ENCODE results near the gene PLIN3. TPM values are rescaled to one million over a fixed set of nuclear protein-coding genes. Genes with fewer than 3 reads are reported as not detected.

The PLIN3 gene
- total RNA-seq, 1 experiment from 2014 or later: 207 TPM

DNA sequence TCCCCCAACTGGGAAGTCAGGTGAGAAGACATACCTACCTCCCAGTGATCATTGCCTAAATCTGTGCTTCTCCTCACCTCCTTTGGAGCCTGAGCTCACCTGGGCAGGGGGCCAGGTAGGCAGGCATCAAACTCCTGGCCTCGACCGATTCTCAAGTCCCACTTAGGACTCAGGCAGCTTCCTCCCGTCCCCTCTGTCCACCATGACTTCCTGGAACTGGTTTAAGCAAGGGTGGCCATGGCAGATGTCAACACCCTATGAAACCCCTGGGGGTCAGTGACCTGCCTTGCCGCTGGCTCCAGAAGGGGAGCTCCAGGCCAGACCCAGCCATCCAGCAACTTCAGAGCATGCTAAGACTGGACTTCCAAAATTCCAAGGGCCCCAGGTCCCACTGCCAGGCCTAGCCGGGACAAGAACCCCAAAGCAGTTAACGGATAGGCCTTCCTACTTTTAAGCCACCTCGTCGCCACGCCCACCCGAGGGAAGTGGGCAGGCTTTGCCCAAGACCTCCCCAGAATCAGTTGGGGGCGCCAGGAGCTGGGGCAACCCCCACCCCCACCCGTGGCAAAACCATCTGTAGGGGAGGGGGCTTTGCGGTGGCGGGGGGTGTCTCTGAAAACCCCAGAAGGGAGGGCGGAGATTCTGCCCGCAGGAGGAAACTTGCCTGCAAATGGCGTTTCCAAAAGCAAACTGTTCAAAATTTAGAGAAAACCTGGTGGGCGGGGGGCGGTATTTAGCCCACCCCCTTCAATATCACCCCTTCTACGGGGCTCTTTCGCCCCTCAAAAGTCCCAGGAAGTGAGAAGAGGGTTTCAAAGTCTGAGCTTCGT lies 657 bp downstream of the PLIN3 start (continued):
- TF ChIP-seq CBX3 (IDR thresholded peaks at IDR 0.05; ENCODE audit: low read depth) (no peak), FOSL1 (IDR thresholded peaks at IDR 0.05; ENCODE audit: low read depth) (no peak), CEBPB (IDR thresholded peaks at IDR 0.05; ENCODE audit: low read depth) (no peak), ZNF274 (IDR thresholded peaks at IDR 0.05; ENCODE audit: low read depth, low read length) (no peak), EGR1 (IDR thresholded peaks at IDR 0.05; ENCODE audit: low read depth) (no peak)

DNA sequence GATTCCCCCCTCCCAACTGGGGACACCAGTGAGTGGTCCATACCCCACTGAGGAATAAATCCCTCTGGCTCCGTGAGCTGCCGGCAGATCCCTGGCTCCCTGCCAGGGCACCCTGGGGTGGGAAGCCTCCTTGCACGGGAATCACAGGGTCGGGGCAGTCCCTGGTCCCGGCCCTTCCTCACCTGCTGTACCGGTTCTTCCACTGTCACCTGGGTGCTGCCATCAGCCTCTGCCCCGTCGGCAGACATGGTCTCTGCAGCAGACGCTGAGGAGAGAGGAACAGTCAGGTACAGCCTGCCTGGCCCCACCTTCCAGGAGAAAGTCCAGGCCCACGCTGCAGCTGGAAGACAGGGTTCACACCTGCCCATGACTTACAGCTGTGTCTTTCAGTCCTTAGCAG lies 6.3 kb downstream of the PLIN3 start:
- Histone ChIP-seq H3K27ac (ENCODE audit: low read depth, low read length) (peak overlapping the region; percentile 36), H3K4me2 (ENCODE audit: low read length) (peak overlapping the region; percentile 35), H4K20me1 (ENCODE audit: insufficient read depth) (no peaks in the 10 kb centered on the region; the same call in 1 of the 2 replicates), H3K36me3 (ENCODE audit: control insufficient read depth in 1 of 2, insufficient read depth in 2 of 2, low read length in 2 of 2) (peaks cover 20 to 35% of the 10 kb centered on the region in 2 experiments), H2AFZ (ENCODE audit: low read depth, low read length, poor library complexity, severe bottlenecking) (no peak overlapping the region), H3K9me3 (ENCODE audit: control insufficient read depth in 1 of 2, insufficient read depth in 1 of 2, low read depth in 1 of 2, low read length in 2 of 2) (no peaks in the 10 kb centered on the region), H3K4me3 (replicated peaks in 1 of 2; ENCODE audit: low read depth in 1 of 2, low read length in 2 of 2) (no peak overlapping the region), H3K4me1 (ENCODE audit: control insufficient read depth in 1 of 2, insufficient read depth in 2 of 2, low read length in 2 of 2) (peaks cover 28 to 40% of the 10 kb centered on the region in 2 experiments), H3K27me3 (ENCODE audit: insufficient read depth, low read length) (no peaks in the 10 kb centered on the region), H3K9me2 (ENCODE audit: insufficient read depth) (no peaks in the 10 kb centered on the region), H3K79me2 (ENCODE audit: insufficient read depth, low read length) (peaks cover 60% of the 10 kb centered on the region), H3K9ac (ENCODE audit: low read length) (peak overlapping the region; percentile 24)
- peak; percentile 77 for ATAC-seq
- POLR2A ChIA-PET: interaction anchor here (1.7 kb wide), 1 partner anchor 9 kb away, joined by 4 read pairs; no protein-coding TSS in a partner anchor
- intact Hi-C loops (cut with micrococcal nuclease): no loop called here
- RAD21 ChIA-PET (ENCODE audit: low non-redundant PET in 1 of 2, low total read pairs in 2 of 2, uncharacterized antibody in 2 of 2, unreplicated experiment in 2 of 2): no interaction called here
- TF ChIP-seq POLR2AphosphoS5 (IDR thresholded peaks at IDR 0.05; ENCODE audit: low read depth, low read length) (peak; percentile 12; the same call in 1 of the 2 replicates), SRF (IDR thresholded peaks at IDR 0.05; ENCODE audit: low read depth) (no peak)
- CTCF ChIA-PET: no interaction called here
- DNase-seq (ENCODE audit: low read depth, low spot score): no peak
- BruUV-seq (replicated peaks): no TSS peak

DNA sequence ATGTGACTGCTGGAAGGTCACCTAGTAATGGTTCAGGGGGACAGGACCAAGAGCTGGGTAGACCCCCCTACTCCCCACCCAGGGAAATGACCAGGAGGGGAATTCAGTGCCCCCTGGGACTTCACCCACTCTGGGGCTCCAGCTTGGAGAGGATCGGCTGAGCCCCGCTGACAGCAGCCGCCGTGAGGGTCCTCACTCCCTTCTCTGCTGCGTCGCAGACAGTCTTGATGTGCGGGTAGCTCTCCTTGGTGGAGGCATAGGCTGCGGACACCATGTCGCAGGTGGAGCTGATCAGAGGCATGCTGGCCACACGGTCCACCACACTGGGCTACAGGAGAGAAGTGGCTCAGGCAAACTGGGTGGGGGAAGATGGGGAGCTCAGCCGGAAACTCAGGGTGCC lies 7.8 kb downstream of the PLIN3 start:
- Histone ChIP-seq H3K36me3 (ENCODE audit: control insufficient read depth in 1 of 2, insufficient read depth in 2 of 2, low read length in 2 of 2) (peaks cover 27 to 42% of the 10 kb centered on the region in 2 experiments), H3K27me3 (ENCODE audit: insufficient read depth, low read length) (no peaks in the 10 kb centered on the region), H3K4me1 (ENCODE audit: control insufficient read depth in 1 of 2, insufficient read depth in 2 of 2, low read length in 2 of 2) (peaks cover 19 to 26% of the 10 kb centered on the region in 2 experiments), H3K4me3 (replicated peaks in 1 of 2; ENCODE audit: low read depth in 1 of 2, low read length in 2 of 2) (no peak overlapping the region), H3K9me3 (ENCODE audit: control insufficient read depth in 1 of 2, insufficient read depth in 1 of 2, low read depth in 1 of 2, low read length in 2 of 2) (no peaks in the 10 kb centered on the region), H3K27ac (ENCODE audit: low read depth, low read length) (no peak overlapping the region), H3K9ac (ENCODE audit: low read length) (no peak overlapping the region), H3K79me2 (ENCODE audit: insufficient read depth, low read length) (peaks cover 46% of the 10 kb centered on the region), H2AFZ (ENCODE audit: low read depth, low read length, poor library complexity, severe bottlenecking) (no peak overlapping the region), H3K4me2 (ENCODE audit: low read length) (no peak overlapping the region), H3K9me2 (ENCODE audit: insufficient read depth) (no peaks in the 10 kb centered on the region), H4K20me1 (ENCODE audit: insufficient read depth) (no peaks in the 10 kb centered on the region; the same call in 1 of the 2 replicates)
- ATAC-seq (no peak), DNase-seq (ENCODE audit: low read depth, low spot score) (no peak)
- TF ChIP-seq ZFX (IDR thresholded peaks at IDR 0.05): no peak
- TF ChIP-seq, protein P1, sequence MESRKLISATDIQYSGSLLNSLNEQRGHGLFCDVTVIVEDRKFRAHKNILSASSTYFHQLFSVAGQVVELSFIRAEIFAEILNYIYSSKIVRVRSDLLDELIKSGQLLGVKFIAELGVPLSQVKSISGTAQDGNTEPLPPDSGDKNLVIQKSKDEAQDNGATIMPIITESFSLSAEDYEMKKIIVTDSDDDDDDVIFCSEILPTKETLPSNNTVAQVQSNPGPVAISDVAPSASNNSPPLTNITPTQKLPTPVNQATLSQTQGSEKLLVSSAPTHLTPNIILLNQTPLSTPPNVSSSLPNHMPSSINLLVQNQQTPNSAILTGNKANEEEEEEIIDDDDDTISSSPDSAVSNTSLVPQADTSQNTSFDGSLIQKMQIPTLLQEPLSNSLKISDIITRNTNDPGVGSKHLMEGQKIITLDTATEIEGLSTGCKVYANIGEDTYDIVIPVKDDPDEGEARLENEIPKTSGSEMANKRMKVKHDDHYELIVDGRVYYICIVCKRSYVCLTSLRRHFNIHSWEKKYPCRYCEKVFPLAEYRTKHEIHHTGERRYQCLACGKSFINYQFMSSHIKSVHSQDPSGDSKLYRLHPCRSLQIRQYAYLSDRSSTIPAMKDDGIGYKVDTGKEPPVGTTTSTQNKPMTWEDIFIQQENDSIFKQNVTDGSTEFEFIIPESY (IDR thresholded peaks at IDR 0.05; ENCODE audit: extremely low read depth, insufficient replicate concordance, low read length): no peak
- TF ChIP-seq, protein P2, sequence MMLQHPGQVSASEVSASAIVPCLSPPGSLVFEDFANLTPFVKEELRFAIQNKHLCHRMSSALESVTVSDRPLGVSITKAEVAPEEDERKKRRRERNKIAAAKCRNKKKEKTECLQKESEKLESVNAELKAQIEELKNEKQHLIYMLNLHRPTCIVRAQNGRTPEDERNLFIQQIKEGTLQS (IDR thresholded peaks at IDR 0.05): no peak
- intact Hi-C loops (cut with micrococcal nuclease): no loop called here
- POLR2A ChIA-PET: no interaction called here
- no TSS peak for BruUV-seq (replicated peaks)
- RAD21 ChIA-PET (ENCODE audit: low non-redundant PET in 1 of 2, low total read pairs in 2 of 2, uncharacterized antibody in 2 of 2, unreplicated experiment in 2 of 2): no interaction called here
- CTCF ChIA-PET: no interaction called here
